Uterus (tissue), 4 donors: ENCODE data around the gene INPP4A. TPM values are rescaled to one million over a fixed set of nuclear protein-coding genes. Genes with fewer than 3 reads are reported as not detected.

Experiments
- DNase-seq, 2 donors: peaks; one replicate each; pipeline ENCODE4 v3.0.0-alpha.2; 2019 to 2020
- H3K27ac ChIP-seq, 2 donors: fragments of 200-600 bp; sonication (generic); 1 replicate in 1 of 2; 2 replicates in 1 of 2; pipeline ENCODE4 v1.5.1; 2016 to 2018
- H3K27me3 ChIP-seq, 2 donors: fragments of 200-600 bp; sonication (generic); one replicate each; pipeline ENCODE4 v1.5.1; 2018 to 2019; ENCODE audit warnings: control low read depth in 1 of 2
- H3K36me3 ChIP-seq, 2 donors: fragments of 200-600 bp; sonication (generic); one replicate each; pipeline ENCODE4 v1.5.1; 2019; ENCODE audit warnings: control low read depth in 1 of 2
- H3K4me1 ChIP-seq, 2 donors: fragments of 200-600 bp; sonication (generic); one replicate each; pipeline ENCODE4 v1.5.1; 2018 to 2019; ENCODE audit warnings: control low read depth in 1 of 2
- H3K4me3 ChIP-seq, 2 donors: fragments of 200-600 bp; sonication (generic); 1 replicate in 1 of 2; 2 replicates in 1 of 2; pipeline ENCODE4 v1.5.1; 2018 to 2019; ENCODE audit warnings: mild to moderate bottlenecking in 1 of 2
- H3K9me3 ChIP-seq, 2 donors: fragments of 200-600 bp; sonication (generic); one replicate each; pipeline ENCODE4 v1.5.1; 2019; ENCODE audit warnings: control low read depth in 1 of 2
- CTCF ChIP-seq, 4 experiments: fragments of 200-600 bp in 2 of 4; fragments of 450-650 bp in 2 of 4; sonication (generic) in 2 of 4; IDR thresholded peaks; one replicate each; pipeline ENCODE4 v1.5.1; 2016 to 2019; ENCODE audit warnings: antibody characterized with exemption in 4 of 4, mild to moderate bottlenecking in 2 of 4, moderate library complexity in 1 of 4
- POLR2A ChIP-seq, 2 donors: fragments of 450-650 bp; IDR thresholded peaks; one replicate each; pipeline ENCODE4 v1.6.1; 2016; ENCODE audit warnings: antibody characterized with exemption in 2 of 2, mild to moderate bottlenecking in 1 of 2, moderate library complexity in 1 of 2
- intact Hi-C: fragments of 100-400 bp; cut with DNase I; formaldehyde crosslinking; loops from one replicate; pipeline ENCODE4 v1.15.1; 2023; ENCODE audit warnings: low total_unique reads
- total RNA-seq, 4 donors: library from RNA; depleted of rRNA in 3 of 4; stranded (reverse); fragments of >200 nt in 3 of 4; gene quantifications; one replicate each; pipeline versions ENCODE4 v1.1.0 to v1.2.4, GENCODE V29; 2014 to 2023
- donor health status: DM: yes; HTN: yes; CAD: no.

The INPP4A gene
- total RNA-seq, 4 donors from 2014 or later = 8.7 to 40.2 (median 35.2) TPM

DNA sequence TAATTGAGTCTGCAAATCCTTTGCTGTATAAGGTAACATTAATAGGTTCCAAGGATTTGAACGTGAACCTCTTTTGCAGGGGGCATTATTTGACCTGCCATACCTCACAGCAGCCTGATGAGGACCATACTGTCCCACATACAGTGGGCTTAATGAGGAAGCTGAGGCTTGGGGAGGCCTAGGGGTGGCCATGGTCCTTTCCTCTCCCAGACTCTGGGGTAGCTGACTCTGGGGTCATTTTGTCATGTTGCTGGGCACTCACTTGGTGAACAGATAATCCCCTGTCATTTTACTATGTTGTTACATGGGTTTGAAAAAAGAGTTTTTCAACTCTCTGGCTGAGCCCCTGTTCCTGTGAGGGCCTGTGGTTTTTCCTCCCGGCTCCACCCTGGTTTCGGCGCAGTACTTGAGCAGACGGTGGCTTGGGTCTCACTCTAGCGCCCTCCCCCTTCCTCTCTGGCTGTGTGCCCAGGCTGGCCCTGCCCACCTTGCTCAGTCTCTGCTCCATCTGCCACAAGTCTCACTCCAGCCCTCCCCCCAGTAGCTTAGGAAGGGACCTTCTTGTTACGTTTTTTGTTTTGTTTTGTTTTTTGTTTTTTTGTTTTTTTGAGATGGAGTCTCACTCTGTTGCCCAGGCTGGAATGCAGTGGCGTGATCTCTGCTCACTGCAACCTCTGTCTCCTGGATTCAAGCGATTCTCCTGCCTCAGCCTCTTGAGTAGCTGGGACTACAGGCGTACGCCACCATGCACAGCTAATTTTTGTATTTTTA lies 21.0 kb downstream of the INPP4A start:
- H3K4me1 ChIP-seq = no peaks in the 10 kb centered on the region

GRCh38 chr2:98467082-98467536 lies 22.5 kb downstream of the INPP4A start:
- intact Hi-C loops = no loop called here
- Histone ChIP-seq H3K27ac (no peak overlapping the region), H3K36me3 (no peaks in the 10 kb centered on the region), H3K27me3 (no peaks in the 10 kb centered on the region), H3K4me1 (no peaks in the 10 kb centered on the region), H3K4me3 (no peak overlapping the region), H3K9me3 (no peaks in the 10 kb centered on the region)
- no peak for TF ChIP-seq CTCF (IDR thresholded peaks at IDR 0.05)
- no peak for TF ChIP-seq POLR2A (IDR thresholded peaks at IDR 0.05)
- no peak for DNase-seq

More for the DNA sequence above, 21.0 kb downstream of the INPP4A start:
- no peaks in the 10 kb centered on the region for H3K36me3 ChIP-seq
- no peak overlapping the region for H3K27ac ChIP-seq
- no peak overlapping the region for H3K4me3 ChIP-seq
- H3K27me3 ChIP-seq = no peaks in the 10 kb centered on the region
- no peaks in the 10 kb centered on the region for H3K9me3 ChIP-seq
- no peak for TF ChIP-seq POLR2A (IDR thresholded peaks at IDR 0.05)
- TF ChIP-seq CTCF (IDR thresholded peaks at IDR 0.05) = no peak
- peak; percentile 31 to 37 for DNase-seq
- intact Hi-C loops = no loop called here

- TF ChIP-seq CTCF (IDR thresholded peaks at IDR 0.05) = no peak
- TF ChIP-seq POLR2A (IDR thresholded peaks at IDR 0.05) = no peak
- no peak overlapping the region for H3K27ac ChIP-seq
- intact Hi-C loops = no loop called here
- no peaks in the 10 kb centered on the region for H3K4me1 ChIP-seq
- H3K36me3 ChIP-seq = no peaks in the 10 kb centered on the region
- no peaks in the 10 kb centered on the region for H3K9me3 ChIP-seq
- H3K4me3 ChIP-seq = no peak overlapping the region
- DNase-seq = no peak
- H3K27me3 ChIP-seq = no peaks in the 10 kb centered on the region
Observed at GRCh38 chr2:98467652-98468051, 23.0 kb downstream of the INPP4A start.

GRCh38 chr2:98468621-98469236 lies 24.1 kb downstream of the INPP4A start:
- no peaks in the 10 kb centered on the region for H3K9me3 ChIP-seq

More at GRCh38 chr2:98468621-98469236, 24.1 kb downstream of the INPP4A start:
- TF ChIP-seq POLR2A (IDR thresholded peaks at IDR 0.05) (no peak), CTCF (IDR thresholded peaks at IDR 0.05) (no peak)
- DNase-seq = no peak
- Histone ChIP-seq H3K4me1 (no peaks in the 10 kb centered on the region), H3K36me3 (no peaks in the 10 kb centered on the region), H3K27ac (no peak overlapping the region), H3K4me3 (no peak overlapping the region), H3K27me3 (no peaks in the 10 kb centered on the region)
- intact Hi-C loops = no loop called here
